Left lung (tissue), 10 donors: ENCODE data around the gene NUDT16L1. TPM values are rescaled to one million over a fixed set of nuclear protein-coding genes. Genes with fewer than 3 reads are reported as not detected.

Experiments
- ATAC-seq: fragments of 200-7000 bp; cut with Tn5 transposase; one replicate; pipeline ENCODE4 v1.9.1; 2020; ENCODE audit warnings: moderate library complexity
- DNase-seq, 4 donors: peaks; one replicate each; pipeline ENCODE4 v3.0.0-alpha.2; 2013 to 2020
- H3K27ac ChIP-seq, 2 donors: fragments of 200-600 bp; sonication (generic) in 1 of 2; one replicate each; pipeline versions ENCODE4 v1.5.0 to v1.8.0; 2020 to 2021
- H3K27me3 ChIP-seq, 2 donors: fragments of 200-600 bp; sonication (generic) in 1 of 2; one replicate each; pipeline versions ENCODE4 v1.5.0 to v1.8.0; 2020 to 2021
- H3K36me3 ChIP-seq, 2 donors: fragments of 200-600 bp; sonication (generic) in 1 of 2; one replicate each; pipeline versions ENCODE4 v1.5.0 to v1.8.0; 2020 to 2021
- H3K4me1 ChIP-seq, 2 donors: fragments of 200-600 bp; one replicate each; pipeline ENCODE4 v1.8.0; 2021
- H3K4me3 ChIP-seq, 2 donors: fragments of 200-600 bp; sonication (generic) in 1 of 2; one replicate each; pipeline versions ENCODE4 v1.5.0 to v1.8.0; 2020 to 2021; ENCODE audit warnings: mild to moderate bottlenecking in 1 of 2
- H3K9me3 ChIP-seq, 2 donors: fragments of 200-600 bp; sonication (generic) in 1 of 2; one replicate each; pipeline versions ENCODE4 v1.5.0 to v1.8.0; 2020 to 2021
- intact Hi-C, 2 donors: fragments of 100-400 bp; cut with DNase I; formaldehyde crosslinking; loops; one replicate each; pipeline versions ENCODE4 v1.11.2 to v1.14.2; 2022
- polyA plus RNA-seq, 6 donors: library from polyadenylated mRNA; unstranded; fragments of 120-200 nt; gene quantifications; one replicate each; pipeline ENCODE4 v1.2.1, GENCODE V29; 2013; ENCODE audit not compliant: insufficient read length in 6 of 6
- total RNA-seq, 2 donors: library from RNA; stranded (reverse); fragmentation: NEBNext Ultra II Directional; extraction: Animal tissue kit (Norgen Biotek cat#: 25700); gene quantifications; one replicate each; pipeline ENCODE4 v1.2.1, GENCODE V29; 2021
- TF ChIP-seq, protein P1 (sequence below), 2 donors: fragments of 200-600 bp; sonication (generic) in 1 of 2; IDR thresholded peaks; one replicate each; pipeline versions ENCODE4 v1.5.0 to v1.8.0; 2021; ENCODE audit warnings: antibody characterized with exemption in 2 of 2
- donor health status: DM: no; HTN: yes; CAD: no.
- donor health status: DM: no; HTN: no; CAD: no.

Gene NUDT16L1
- total and polyA plus RNA-seq, 8 donors: 26.6 to 53.1 (median 35.1) TPM

GRCh38 chr16:4718466-4718865 is 25.1 kb downstream of the NUDT16L1 start:
- ATAC-seq (no peak), DNase-seq (peak in 1 of 4 donors; percentile 58)
- TF ChIP-seq, protein P1, sequence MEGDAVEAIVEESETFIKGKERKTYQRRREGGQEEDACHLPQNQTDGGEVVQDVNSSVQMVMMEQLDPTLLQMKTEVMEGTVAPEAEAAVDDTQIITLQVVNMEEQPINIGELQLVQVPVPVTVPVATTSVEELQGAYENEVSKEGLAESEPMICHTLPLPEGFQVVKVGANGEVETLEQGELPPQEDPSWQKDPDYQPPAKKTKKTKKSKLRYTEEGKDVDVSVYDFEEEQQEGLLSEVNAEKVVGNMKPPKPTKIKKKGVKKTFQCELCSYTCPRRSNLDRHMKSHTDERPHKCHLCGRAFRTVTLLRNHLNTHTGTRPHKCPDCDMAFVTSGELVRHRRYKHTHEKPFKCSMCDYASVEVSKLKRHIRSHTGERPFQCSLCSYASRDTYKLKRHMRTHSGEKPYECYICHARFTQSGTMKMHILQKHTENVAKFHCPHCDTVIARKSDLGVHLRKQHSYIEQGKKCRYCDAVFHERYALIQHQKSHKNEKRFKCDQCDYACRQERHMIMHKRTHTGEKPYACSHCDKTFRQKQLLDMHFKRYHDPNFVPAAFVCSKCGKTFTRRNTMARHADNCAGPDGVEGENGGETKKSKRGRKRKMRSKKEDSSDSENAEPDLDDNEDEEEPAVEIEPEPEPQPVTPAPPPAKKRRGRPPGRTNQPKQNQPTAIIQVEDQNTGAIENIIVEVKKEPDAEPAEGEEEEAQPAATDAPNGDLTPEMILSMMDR (IDR thresholded peaks at IDR 0.05): no peak
- no peaks in the 10 kb centered on the region for H3K4me1 ChIP-seq
- H3K9me3 ChIP-seq: no peaks in the 10 kb centered on the region
- no peak overlapping the region for H3K27ac ChIP-seq
- no peaks in the 10 kb centered on the region for H3K27me3 ChIP-seq
- intact Hi-C loops: no loop called here
- peaks cover 0 to 65% of the 10 kb centered on the region in 2 donors for H3K36me3 ChIP-seq
- no peak overlapping the region for H3K4me3 ChIP-seq

GRCh38 chr16:4723071-4723767 is 29.9 kb downstream of the NUDT16L1 start:
- Histone ChIP-seq H3K9me3 (no peaks in the 10 kb centered on the region), H3K4me1 (no peaks in the 10 kb centered on the region), H3K27ac (no peak overlapping the region), H3K27me3 (no peaks in the 10 kb centered on the region), H3K4me3 (no peak overlapping the region), H3K36me3 (peaks cover 0 to 66% of the 10 kb centered on the region in 2 donors)
- intact Hi-C loops: no loop called here
- ATAC-seq (no peak), DNase-seq (no peak)
- TF ChIP-seq, protein P1 (IDR thresholded peaks at IDR 0.05): no peak

DNA sequence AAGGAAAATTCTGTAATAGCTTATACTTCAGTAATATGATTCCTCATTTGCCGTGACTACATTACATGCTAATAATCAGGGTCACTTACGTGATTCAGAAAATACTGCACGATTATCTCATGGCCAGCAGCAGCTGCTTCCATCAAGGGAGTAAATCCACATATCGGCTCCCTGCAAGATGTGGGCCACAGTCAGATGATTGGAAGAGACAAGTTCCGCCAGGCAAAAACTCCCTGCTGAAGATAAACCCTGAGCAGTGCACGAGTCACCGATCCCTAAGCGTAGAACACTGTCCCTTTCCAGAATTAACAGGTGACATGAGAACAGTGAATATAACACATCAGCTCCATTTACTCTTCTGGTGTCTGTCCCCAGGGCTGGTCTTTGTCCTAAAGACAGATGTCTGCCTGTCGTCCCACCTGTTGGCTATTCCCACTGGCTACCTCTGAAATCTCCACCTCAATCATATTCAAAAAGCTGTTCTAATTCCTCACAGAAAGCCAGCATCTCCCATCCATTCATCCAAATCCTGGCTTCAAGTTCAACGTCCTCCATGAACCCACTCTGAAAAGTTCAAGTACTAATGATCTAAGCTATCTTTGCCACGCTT is 31.4 kb downstream of the NUDT16L1 start:
- Histone ChIP-seq H3K4me1 (no peaks in the 10 kb centered on the region), H3K4me3 (no peak overlapping the region), H3K27ac (no peak overlapping the region), H3K27me3 (no peaks in the 10 kb centered on the region), H3K36me3 (peaks cover 0 to 73% of the 10 kb centered on the region in 2 donors), H3K9me3 (no peaks in the 10 kb centered on the region)
- ATAC-seq (no peak), DNase-seq (no peak)
- TF ChIP-seq, protein P1 (IDR thresholded peaks at IDR 0.05): no peak
- intact Hi-C loops: no loop called here

DNA sequence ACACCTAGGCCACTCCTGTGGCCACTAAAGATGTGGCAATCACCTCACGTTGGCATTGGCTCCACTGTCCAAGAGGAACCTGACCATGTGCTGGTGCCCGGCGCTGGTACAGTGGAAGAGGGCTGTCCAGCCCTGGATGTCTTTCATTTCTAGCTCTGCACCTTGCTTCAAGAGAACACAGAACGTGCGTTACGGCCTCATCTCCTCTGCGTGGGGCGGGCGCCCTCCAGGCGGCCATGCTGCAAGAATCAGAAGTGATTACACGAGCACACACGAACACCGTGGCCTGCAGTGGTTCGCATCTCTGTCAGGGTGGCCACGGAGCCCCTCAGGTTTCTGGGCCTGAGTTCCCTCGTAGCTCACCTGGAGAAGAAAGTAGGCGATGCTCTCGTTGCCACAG is 33.3 kb downstream of the NUDT16L1 start:
- Histone ChIP-seq H3K4me3 (no peak overlapping the region), H3K9me3 (no peaks in the 10 kb centered on the region), H3K27me3 (no peaks in the 10 kb centered on the region), H3K36me3 (peaks cover 0 to 80% of the 10 kb centered on the region in 2 donors), H3K4me1 (no peaks in the 10 kb centered on the region), H3K27ac (no peak overlapping the region)
- ATAC-seq (no peak), DNase-seq (no peak)
- TF ChIP-seq, protein P1 (IDR thresholded peaks at IDR 0.05): no peak
- intact Hi-C loops: no loop called here

DNA sequence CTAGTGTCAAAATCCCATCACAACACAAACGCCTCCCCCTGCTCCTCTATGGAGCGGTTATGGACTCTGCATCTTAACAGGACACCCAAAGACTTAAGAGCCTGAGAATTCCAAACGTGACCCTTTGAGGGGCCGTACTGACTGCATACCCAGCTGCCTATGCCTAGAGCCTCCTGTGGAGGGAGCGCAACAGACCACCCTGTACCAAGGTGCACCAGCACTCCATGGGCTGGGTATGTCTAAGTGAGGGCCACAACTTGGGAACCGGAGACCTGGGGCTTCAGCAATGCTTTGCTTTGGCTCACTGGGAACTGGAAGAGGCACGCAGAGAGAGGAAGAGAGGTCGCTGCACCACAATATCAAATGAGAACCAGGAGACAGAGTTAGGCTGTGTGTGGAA is 35.3 kb downstream of the NUDT16L1 start:
- intact Hi-C loops: no loop called here
- H3K27me3 ChIP-seq: no peaks in the 10 kb centered on the region
- H3K9me3 ChIP-seq: no peaks in the 10 kb centered on the region
- ATAC-seq (no peak), DNase-seq (no peak)
- no peak overlapping the region for H3K27ac ChIP-seq
- peaks cover 0 to 62% of the 10 kb centered on the region in 2 donors for H3K36me3 ChIP-seq
- H3K4me3 ChIP-seq: no peak overlapping the region
- TF ChIP-seq, protein P1 (IDR thresholded peaks at IDR 0.05): no peak
- peaks cover 0 to 10% of the 10 kb centered on the region in 2 donors for H3K4me1 ChIP-seq
